IPS-11a (cell line): ENCODE data around the gene ZNF343.
A peak's percentile ranks its signal among the peaks of the same experiment; 100 is the strongest.

Source experiments
- H3K4me3 ChIP-seq: one replicate; pipeline ENCODE4 v1.5.1; 2013; ENCODE audit warnings: low read depth, low read length, control low read depth

Gene ZNF343

GRCh38 chr20:2475850-2476741 is 32.6 kb downstream of the ZNF343 start:
- H3K4me3 ChIP-seq: no peak overlapping the region

GRCh38 chr20:2473516-2473915 is 35.2 kb downstream of the ZNF343 start:
- H3K4me3 ChIP-seq: no peak overlapping the region

GRCh38 chr20:2470423-2471193 is 38.1 kb downstream of the ZNF343 start, which contains the start of gene SNRPB:
Gene SNRPB (minus strand): TSS chr20:2470789. CDS start chr20:2470690, 99 bp downstream.
- peak within 1 kb of the TSS; percentile 99 for H3K4me3 ChIP-seq

GRCh38 chr20:2469991-2470422 is 38.7 kb downstream of the ZNF343 start:
- H3K4me3 ChIP-seq: peak overlapping the region; percentile 99

GRCh38 chr20:2468581-2469407 is 39.9 kb downstream of the ZNF343 start:
- peak overlapping the region; percentile 99 for H3K4me3 ChIP-seq

GRCh38 chr20:2467412-2467811 is 41.3 kb downstream of the ZNF343 start:
- no peak overlapping the region for H3K4me3 ChIP-seq

- no peak overlapping the region for H3K4me3 ChIP-seq
Measured at GRCh38 chr20:2465100-2465499, 43.6 kb downstream of the ZNF343 start.

GRCh38 chr20:2463616-2464365 is 44.9 kb downstream of the ZNF343 start:
- no peak overlapping the region for H3K4me3 ChIP-seq

GRCh38 chr20:2462484-2462883 is 46.2 kb downstream of the ZNF343 start:
- H3K4me3 ChIP-seq: no peak overlapping the region

GRCh38 chr20:2460752-2461424 is 47.8 kb downstream of the ZNF343 start:
- H3K4me3 ChIP-seq: no peak overlapping the region

- H3K4me3 ChIP-seq: no peak overlapping the region
Measured at GRCh38 chr20:2459981-2460751, 48.5 kb downstream of the ZNF343 start.

- H3K4me3 ChIP-seq: no peak overlapping the region
Measured at GRCh38 chr20:2458919-2459499, 49.7 kb downstream of the ZNF343 start.

- H3K4me3 ChIP-seq: no peak overlapping the region
Measured at GRCh38 chr20:2455771-2456497, 52.8 kb downstream of the ZNF343 start.

GRCh38 chr20:2453792-2454191 is 54.9 kb downstream of the ZNF343 start:
- H3K4me3 ChIP-seq: no peak overlapping the region

GRCh38 chr20:2451939-2452732 is 56.6 kb downstream of the ZNF343 start:
- H3K4me3 ChIP-seq: no peak overlapping the region

- H3K4me3 ChIP-seq: no peak overlapping the region
Measured at GRCh38 chr20:2451422-2451821, 57.3 kb downstream of the ZNF343 start.

GRCh38 chr20:2449386-2449785 is 59.3 kb downstream of the ZNF343 start:
- no peak overlapping the region for H3K4me3 ChIP-seq
